HFFc6 (cell line): ENCODE data around the gene PPHLN1. TPM values are rescaled to one million over a fixed set of nuclear protein-coding genes. Genes with fewer than 3 reads are reported as not detected.
A peak's percentile ranks its signal among the peaks of the same experiment; 100 is the strongest.

ENCODE experiments used
- DNase-seq: peaks from one replicate; pipeline ENCODE4 v3.0.0-alpha.2; 2018
- H3K27ac Mint-ChIP-seq: 2 replicates; pipeline ENCODE4 v1.8.0; 2020; ENCODE audit warnings: mild to moderate bottlenecking, mixed read lengths
- H3K27me3 Mint-ChIP-seq: 2 replicates; pipeline ENCODE4 v1.8.0; 2021; ENCODE audit warnings: mild to moderate bottlenecking, moderate library complexity, mixed read lengths; ENCODE audit not compliant: insufficient read depth
- H3K36me3 Mint-ChIP-seq: 2 replicates; pipeline ENCODE4 v1.8.0; 2021; ENCODE audit warnings: low read depth, mixed read lengths
- H3K4me1 Mint-ChIP-seq: 2 replicates; pipeline ENCODE4 v1.8.0; 2020; ENCODE audit warnings: low read depth, mixed read lengths
- H3K4me3 Mint-ChIP-seq: 2 replicates; pipeline ENCODE4 v1.8.0; 2020; ENCODE audit warnings: mild to moderate bottlenecking, moderate library complexity, mixed read lengths
- H3K9me3 Mint-ChIP-seq: 2 replicates; pipeline ENCODE4 v1.8.0; 2020; ENCODE audit warnings: mild to moderate bottlenecking, mixed read lengths
- long read RNA-seq: library from polyadenylated mRNA; unstranded; transcript quantifications from one replicate; pipeline ENCODE4 v2.0.0, GENCODE V29; 2019
- total RNA-seq, 6 experiments: library from RNA; stranded (reverse); fragmentation: NEBNext Ultra II Directional; extraction: Animal tissue kit (Norgen Biotek cat#: 25700); gene quantifications; 2 replicates in 1 of 6; 3 replicates in 5 of 6; pipeline ENCODE4 v1.2.3, GENCODE V29; 2021
- TF ChIP-seq, protein P1 (sequence below): fragments of 200-600 bp; sonication (generic); IDR thresholded peaks from 2 replicates; pipeline ENCODE4 v1.5.0; 2021; ENCODE audit warnings: antibody characterized with exemption, mild to moderate bottlenecking

Gene PPHLN1, protein sequence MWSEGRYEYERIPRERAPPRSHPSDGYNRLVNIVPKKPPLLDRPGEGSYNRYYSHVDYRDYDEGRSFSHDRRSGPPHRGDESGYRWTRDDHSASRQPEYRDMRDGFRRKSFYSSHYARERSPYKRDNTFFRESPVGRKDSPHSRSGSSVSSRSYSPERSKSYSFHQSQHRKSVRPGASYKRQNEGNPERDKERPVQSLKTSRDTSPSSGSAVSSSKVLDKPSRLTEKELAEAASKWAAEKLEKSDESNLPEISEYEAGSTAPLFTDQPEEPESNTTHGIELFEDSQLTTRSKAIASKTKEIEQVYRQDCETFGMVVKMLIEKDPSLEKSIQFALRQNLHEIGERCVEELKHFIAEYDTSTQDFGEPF
- 10 to 100 TPM; 60.5 to 68.6 (median 63.5) TPM for total RNA-seq
- long read RNA-seq, full-length matches to known transcripts: 22 of 72 reads
- long read RNA-seq, partial matches to known transcripts: 36 of 72 reads
- long read RNA-seq, other reads (novel, unspliced or antisense): 14 of 72 reads

DNA sequence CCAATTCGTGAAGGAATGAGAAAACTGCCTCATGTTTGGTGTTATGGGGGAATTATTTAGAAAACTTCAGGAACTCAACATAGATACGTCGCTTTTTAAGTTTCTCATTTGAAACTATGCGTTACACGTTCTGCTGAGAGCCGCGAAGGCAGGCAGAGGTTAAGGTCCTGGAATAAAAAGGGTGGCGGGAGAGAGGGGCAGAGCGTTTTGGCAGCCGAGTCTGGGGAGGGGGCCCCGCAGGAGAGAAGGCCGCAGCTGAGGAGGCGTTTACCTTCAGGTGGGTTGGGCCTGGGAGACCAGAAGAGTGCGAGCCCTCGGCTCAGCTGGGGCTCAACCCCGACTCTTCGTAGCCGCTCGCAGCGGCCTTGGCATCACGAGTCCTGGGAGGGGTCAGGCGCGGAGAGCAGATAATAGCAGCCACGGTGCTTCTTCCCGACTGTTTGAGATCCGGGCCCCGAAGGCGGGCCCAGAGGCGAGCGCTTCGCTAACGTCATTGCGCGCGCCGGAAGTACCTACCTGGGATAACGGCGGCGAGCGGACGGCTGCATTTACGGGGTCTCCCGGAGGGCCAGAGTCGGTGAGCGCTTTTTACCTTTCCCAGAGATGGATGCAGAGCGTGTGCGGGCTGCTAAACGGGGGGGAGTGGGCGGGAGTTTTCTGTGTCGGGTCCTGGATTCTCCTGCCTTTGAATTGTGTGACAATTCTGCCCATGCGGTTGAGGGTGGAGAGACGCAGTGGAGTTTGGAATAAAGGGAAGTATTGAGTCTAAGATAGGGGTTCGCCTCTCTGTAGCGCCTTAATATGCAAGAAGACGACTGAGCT is at the start of gene PPHLN1, which contains the start of gene ZCRB1:
Gene PPHLN1, plus strand, starts transcription at position 515 of the 822 bp plus-strand sequence. CDS start 9,736 bp downstream, outside the sequence.
Gene ZCRB1, minus strand, starts transcription at position 442 of the 822 bp plus-strand sequence. CDS start 1,992 bp downstream, outside the sequence.
- TF ChIP-seq, protein P1, sequence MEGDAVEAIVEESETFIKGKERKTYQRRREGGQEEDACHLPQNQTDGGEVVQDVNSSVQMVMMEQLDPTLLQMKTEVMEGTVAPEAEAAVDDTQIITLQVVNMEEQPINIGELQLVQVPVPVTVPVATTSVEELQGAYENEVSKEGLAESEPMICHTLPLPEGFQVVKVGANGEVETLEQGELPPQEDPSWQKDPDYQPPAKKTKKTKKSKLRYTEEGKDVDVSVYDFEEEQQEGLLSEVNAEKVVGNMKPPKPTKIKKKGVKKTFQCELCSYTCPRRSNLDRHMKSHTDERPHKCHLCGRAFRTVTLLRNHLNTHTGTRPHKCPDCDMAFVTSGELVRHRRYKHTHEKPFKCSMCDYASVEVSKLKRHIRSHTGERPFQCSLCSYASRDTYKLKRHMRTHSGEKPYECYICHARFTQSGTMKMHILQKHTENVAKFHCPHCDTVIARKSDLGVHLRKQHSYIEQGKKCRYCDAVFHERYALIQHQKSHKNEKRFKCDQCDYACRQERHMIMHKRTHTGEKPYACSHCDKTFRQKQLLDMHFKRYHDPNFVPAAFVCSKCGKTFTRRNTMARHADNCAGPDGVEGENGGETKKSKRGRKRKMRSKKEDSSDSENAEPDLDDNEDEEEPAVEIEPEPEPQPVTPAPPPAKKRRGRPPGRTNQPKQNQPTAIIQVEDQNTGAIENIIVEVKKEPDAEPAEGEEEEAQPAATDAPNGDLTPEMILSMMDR: no peak
- H3K4me1 Mint-ChIP-seq: peaks cover 28% of the 10 kb centered on the region
- peak within 1 kb of the TSS; percentile 96 for H3K27ac Mint-ChIP-seq
- peak; percentile 68 for DNase-seq
- H3K36me3 Mint-ChIP-seq: peaks cover 10% of the 10 kb centered on the region
- H3K4me3 Mint-ChIP-seq: peak within 1 kb of the TSS; percentile 98
- H3K27me3 Mint-ChIP-seq: no peaks in the 10 kb centered on the region
- H3K9me3 Mint-ChIP-seq: no peaks in the 10 kb centered on the region

DNA sequence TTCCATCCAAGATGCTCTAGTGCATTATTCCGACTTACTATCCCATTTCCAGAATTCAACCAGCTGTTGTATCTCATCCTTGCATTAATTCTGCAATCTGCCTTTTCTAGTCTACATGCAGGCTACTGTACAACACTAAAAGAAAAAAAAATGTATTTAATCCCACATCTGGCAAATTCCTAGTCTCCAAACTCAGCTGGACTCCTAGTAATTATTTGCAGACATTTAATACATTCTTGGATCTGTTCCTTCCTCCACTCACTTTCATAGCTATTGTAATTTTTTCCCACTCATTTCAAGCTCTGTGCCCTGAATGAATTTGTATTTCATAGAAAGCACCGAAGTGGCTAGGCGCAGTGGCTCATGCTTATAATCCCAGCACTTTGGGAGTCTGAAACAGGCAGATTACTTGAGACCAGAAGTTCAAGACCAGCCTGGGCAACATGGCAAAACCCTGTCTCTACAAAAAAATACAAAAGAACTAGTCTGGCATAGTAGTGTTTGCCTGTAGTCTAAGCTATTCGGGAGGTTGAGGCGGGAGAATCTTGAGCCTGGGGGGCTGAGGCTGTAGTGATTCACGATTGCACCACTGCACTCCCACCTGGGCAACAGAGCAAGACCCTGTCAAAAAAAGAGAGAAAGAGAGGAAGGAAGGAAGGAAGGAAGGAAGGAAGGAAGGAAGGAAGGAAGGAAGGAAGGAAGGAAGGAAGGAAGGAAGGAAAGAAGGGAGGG is 48.4 kb upstream of the PPHLN1 start:
- Mint-ChIP-seq H3K4me3 (no peak overlapping the region), H3K27me3 (peaks cover 15% of the 10 kb centered on the region), H3K4me1 (no peaks in the 10 kb centered on the region), H3K9me3 (peaks cover 4% of the 10 kb centered on the region; the same call in 1 of the 2 replicates), H3K27ac (no peak overlapping the region), H3K36me3 (no peaks in the 10 kb centered on the region)
- DNase-seq: no peak
- TF ChIP-seq, protein P1: no peak

DNA sequence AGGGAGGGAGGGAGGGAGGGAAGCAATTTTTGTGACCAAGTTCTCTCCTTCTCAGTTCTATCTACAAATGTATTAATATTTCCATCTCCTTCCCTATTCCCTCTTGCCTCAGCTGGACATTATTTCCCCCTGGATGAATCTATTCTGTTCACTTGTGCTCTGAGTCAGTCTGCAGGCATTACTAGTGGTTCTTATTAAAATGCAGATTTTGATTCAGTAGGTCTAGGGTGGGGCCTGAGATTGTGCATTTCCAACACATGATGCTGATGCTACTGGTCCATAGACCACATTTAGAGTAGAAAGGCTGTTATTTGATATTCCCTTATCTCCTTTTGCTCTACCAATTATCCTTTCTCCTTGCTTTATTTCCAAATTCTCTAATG is 47.8 kb upstream of the PPHLN1 start:
- H3K27me3 Mint-ChIP-seq: peaks cover 15% of the 10 kb centered on the region
- DNase-seq: no peak
- H3K27ac Mint-ChIP-seq: no peak overlapping the region
- no peak overlapping the region for H3K4me3 Mint-ChIP-seq
- TF ChIP-seq, protein P1: no peak
- H3K36me3 Mint-ChIP-seq: no peaks in the 10 kb centered on the region
- no peaks in the 10 kb centered on the region for H3K9me3 Mint-ChIP-seq
- no peaks in the 10 kb centered on the region for H3K4me1 Mint-ChIP-seq

DNA sequence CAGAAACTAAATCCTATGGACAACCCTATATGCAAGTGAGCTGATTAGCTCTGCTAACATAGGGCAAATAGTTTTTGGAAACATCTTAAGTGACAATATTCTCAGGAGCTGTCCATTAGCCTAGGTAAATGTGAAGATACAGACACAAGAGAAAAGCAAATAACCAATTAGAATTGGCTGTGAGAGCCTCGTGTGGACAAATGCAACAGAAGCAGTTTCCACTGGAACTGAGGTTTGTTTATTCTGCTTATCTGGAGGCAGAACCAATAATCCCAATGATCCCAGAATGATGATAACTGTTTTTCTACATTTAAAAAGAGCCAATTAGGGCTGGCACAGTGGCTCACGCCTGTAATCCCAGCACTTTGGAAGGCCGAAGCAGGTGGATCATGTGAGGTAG is 44.7 kb upstream of the PPHLN1 start:
- no peak overlapping the region for H3K4me3 Mint-ChIP-seq
- H3K27me3 Mint-ChIP-seq: peaks cover 17% of the 10 kb centered on the region
- no peaks in the 10 kb centered on the region for H3K4me1 Mint-ChIP-seq
- H3K27ac Mint-ChIP-seq: no peak overlapping the region
- no peaks in the 10 kb centered on the region for H3K36me3 Mint-ChIP-seq
- TF ChIP-seq, protein P1: no peak
- H3K9me3 Mint-ChIP-seq: no peaks in the 10 kb centered on the region
- no peak for DNase-seq

DNA sequence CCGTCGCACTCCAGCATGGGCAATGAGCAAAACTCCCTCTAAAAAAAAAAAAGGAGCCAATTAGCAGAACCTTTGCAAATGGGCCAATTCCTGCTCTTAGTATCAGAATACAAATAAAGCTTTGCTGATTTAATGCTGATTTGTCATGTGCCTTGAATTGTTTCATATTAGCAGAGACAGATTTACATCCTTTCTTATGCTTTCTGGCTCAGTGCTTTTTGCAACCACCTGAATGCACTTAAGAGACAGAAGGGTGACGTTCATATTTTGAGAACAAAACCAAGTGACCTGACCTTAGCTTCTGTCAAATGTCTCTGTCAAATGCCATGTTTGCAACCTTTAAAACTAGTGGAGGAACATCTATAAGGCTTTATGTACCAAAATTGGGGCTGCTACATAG is 44.1 kb upstream of the PPHLN1 start:
- TF ChIP-seq, protein P1: no peak

More for the DNA sequence above, 44.1 kb upstream of the PPHLN1 start:
- Mint-ChIP-seq H3K4me1 (no peaks in the 10 kb centered on the region), H3K27ac (no peak overlapping the region), H3K27me3 (peaks cover 11% of the 10 kb centered on the region), H3K4me3 (no peak overlapping the region), H3K36me3 (no peaks in the 10 kb centered on the region), H3K9me3 (no peaks in the 10 kb centered on the region)
- no peak for DNase-seq
